Measurements from ENCODE around the gene TMED5.

TMED5 gene

DNA sequence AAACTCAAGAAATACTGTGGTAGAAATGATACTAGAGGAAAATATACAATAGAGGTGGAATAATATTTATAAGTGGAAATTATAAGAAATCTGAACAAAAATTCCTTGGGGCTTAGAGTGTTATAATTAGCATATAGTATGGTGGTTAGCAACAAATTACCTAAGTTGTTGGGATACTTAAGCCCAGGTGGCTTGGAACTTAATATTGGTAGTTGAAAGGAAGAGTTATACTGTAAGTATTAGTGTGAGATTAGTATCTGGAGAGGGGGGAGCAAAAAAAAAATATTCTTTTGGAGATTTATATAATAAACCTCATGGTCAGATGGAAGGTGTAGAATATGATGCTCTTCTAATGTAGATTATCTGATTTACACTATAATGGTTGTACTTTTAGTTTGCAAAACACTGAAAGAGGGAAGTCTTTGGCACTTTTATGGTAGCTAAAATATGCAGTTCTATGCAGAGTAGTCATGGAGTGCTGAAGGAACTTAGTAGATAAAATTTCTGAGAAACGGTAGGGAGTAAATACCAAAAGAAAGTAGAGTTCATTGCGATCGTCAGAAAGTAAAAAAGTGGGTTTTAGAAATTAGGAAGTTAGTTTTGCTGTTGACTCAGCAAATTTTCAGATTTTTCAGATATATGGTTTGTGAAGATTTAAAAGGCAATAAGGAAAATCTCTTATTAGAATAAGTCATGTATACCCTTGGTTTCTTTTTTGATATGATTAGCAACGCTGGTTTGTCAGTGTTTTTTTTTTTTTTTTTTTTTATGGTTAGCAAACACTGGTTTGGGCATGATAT is 55.5 kb downstream of the TMED5 start:
- Histone ChIP-seq H3K36me3 (ENCODE audit: insufficient read depth, low read length) (no peaks in the 10 kb centered on the region; the same call in none of the 2 replicates), H3K9ac (ENCODE audit: low read depth, low read length) (no peak overlapping the region), H3K9me3 (ENCODE audit: control insufficient read depth, insufficient read depth, low read length) (no peaks in the 10 kb centered on the region)

DNA sequence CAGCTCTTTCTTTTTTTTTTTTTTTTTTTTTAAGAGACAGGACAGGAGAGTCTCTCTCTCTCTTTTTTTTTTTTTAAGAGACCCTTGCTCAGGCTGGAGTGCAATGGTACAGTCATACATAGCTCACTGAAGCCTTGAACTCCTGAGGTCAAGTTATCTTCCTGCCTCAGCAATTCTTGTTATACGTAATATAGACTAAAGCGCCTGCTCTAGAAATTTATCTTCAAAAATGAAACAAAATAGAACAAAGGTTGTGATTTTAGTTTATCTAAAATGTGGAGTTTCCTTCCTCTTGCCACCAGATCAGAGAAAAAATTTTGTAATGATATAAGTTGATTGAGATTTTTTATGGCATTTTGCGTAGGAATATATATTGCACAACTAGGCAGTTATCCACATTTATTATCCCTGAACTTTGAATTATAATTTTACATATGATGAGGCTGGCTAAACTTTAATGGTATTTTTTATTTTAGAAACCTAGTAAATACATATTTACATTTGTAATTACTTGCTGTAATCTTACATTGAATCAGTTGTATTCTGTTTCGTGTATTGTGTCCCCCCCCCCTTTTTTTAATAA is 56.9 kb downstream of the TMED5 start:
- no peaks in the 10 kb centered on the region; the same call in none of the 2 replicates for H3K36me3 ChIP-seq (ENCODE audit: insufficient read depth, low read length)
- peaks cover 17% of the 10 kb centered on the region; the same call in 1 of the 2 replicates for H3K4me1 ChIP-seq (ENCODE audit: insufficient read depth, low read length)
- H3K9me3 ChIP-seq (ENCODE audit: control insufficient read depth, insufficient read depth, low read length) = no peaks in the 10 kb centered on the region
- H3K9ac ChIP-seq (ENCODE audit: low read depth, low read length) = no peak overlapping the region

More for the DNA sequence above, 55.5 kb downstream of the TMED5 start:
- peaks cover 17% of the 10 kb centered on the region; the same call in 1 of the 2 replicates for H3K4me1 ChIP-seq (ENCODE audit: insufficient read depth, low read length)

DNA sequence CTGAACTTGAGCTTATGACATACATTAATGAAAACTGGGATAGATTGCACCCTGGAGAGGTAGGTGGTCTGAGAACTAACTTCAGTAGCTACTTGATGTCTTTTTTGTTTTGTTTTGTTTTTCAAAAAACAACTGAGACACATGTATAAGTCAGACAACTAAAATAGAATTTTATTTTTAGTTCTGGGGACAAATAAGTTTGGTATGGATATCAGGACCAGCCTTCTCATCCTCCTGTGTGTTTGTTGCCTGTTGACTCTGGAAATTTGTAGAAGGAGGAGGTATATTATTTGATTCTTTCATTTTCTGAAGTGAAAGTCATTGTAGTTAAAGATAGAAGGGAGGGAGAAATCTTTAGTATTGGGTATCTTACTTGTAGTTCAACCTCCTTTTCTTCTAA is 59.6 kb downstream of the TMED5 start:
- H3K9me3 ChIP-seq (ENCODE audit: control insufficient read depth, insufficient read depth, low read length) = no peaks in the 10 kb centered on the region
- H3K36me3 ChIP-seq (ENCODE audit: insufficient read depth, low read length) = peaks cover 11% of the 10 kb centered on the region
- H3K9ac ChIP-seq (ENCODE audit: low read depth, low read length) = no peak overlapping the region
- peaks cover 12% of the 10 kb centered on the region; the same call in 1 of the 2 replicates for H3K4me1 ChIP-seq (ENCODE audit: insufficient read depth, low read length)

DNA sequence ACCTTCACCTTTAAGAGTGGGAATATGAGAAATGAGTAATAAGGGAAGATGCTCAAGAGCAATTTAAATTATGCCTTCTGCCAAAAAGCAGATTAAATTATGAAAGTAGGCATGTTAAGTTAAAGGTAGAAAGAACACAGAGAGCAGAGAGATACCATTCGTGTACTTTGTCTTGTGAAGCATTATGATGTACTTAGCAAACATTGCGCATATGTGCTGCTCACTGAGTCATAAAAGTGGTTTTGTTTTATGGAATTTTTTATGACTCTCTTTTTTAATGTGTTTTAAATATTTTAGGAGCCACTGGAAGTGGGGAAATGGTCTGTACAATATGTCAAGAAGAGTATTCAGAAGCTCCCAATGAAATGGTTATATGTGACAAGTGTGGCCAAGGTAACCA is 65.8 kb downstream of the TMED5 start:
- no peak overlapping the region for H3K9ac ChIP-seq (ENCODE audit: low read depth, low read length)
- H3K4me1 ChIP-seq (ENCODE audit: insufficient read depth, low read length) = peaks cover 10% of the 10 kb centered on the region
- H3K9me3 ChIP-seq (ENCODE audit: control insufficient read depth, insufficient read depth, low read length) = no peaks in the 10 kb centered on the region
- peaks cover 18% of the 10 kb centered on the region for H3K36me3 ChIP-seq (ENCODE audit: insufficient read depth, low read length)

DNA sequence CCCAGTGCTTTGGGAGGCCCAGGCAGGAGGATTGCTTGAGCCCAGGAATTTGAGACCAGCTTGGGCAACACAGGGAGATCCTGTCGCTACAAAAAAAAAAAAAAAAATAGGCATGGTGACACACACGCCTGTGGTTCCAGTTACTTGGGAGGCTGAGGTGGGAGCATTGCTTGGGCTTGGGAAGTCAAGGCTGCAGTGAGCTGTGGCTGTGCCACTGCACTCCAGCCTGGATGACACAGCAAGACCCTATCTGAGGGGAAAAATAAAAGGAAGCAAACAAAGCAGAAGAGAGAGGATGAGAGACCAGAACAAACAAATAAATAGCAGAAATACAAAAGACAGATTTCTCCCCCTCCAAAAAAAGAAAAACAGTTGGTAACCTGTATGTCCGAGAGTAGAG is 67.1 kb downstream of the TMED5 start:
- H3K9ac ChIP-seq (ENCODE audit: low read depth, low read length) = no peak overlapping the region
- no peaks in the 10 kb centered on the region for H3K9me3 ChIP-seq (ENCODE audit: control insufficient read depth, insufficient read depth, low read length)
- peaks cover 18% of the 10 kb centered on the region for H3K36me3 ChIP-seq (ENCODE audit: insufficient read depth, low read length)
- H3K4me1 ChIP-seq (ENCODE audit: insufficient read depth, low read length) = peaks cover 10% of the 10 kb centered on the region

DNA sequence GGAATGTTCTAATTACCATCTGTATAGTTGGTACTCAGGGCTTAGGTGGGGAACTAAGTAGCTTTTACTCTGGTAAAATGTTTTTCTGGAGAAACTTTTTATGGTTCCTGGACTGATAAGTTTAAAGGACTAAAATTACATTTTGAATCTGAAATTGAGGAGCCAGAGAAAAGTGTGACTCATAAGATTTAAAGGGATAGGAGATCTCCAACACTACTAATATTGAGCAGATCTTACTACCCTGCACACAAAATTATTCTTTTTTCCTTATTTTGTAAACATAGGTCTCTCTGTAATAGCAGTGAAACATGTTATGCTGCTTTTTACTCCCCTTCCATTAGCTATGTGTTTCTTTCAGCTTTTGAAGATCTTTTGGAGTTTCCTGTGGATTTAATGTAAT is 68.7 kb downstream of the TMED5 start:
- Histone ChIP-seq H3K9ac (ENCODE audit: low read depth, low read length) (no peak overlapping the region), H3K4me1 (ENCODE audit: insufficient read depth, low read length) (peaks cover 10% of the 10 kb centered on the region), H3K36me3 (ENCODE audit: insufficient read depth, low read length) (peaks cover 15% of the 10 kb centered on the region), H3K9me3 (ENCODE audit: control insufficient read depth, insufficient read depth, low read length) (0 out of 2 replicates have a peak, but pooled peaks cover 4% of the 10 kb centered on the region)

DNA sequence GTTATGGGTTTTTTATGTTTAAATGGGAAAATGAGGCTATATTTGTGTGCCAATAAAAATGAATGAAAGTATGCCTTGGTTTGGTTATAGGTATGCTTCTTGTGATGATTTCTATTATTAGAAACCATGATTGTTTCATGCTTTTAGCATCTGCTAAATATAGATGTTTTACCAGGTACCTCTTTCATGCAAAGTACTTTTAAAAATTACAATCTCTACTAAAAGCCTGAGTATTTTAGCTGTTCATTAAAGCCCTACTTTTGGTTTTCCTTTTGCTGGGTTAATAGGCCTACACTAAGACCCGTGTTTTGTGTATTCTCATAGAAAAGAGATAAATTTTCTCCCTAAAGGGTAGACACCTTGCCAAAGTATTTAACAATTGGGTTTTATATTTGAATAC is 69.1 kb downstream of the TMED5 start:
- no peak overlapping the region for H3K9ac ChIP-seq (ENCODE audit: low read depth, low read length)
- H3K9me3 ChIP-seq (ENCODE audit: control insufficient read depth, insufficient read depth, low read length) = 0 out of 2 replicates have a peak, but pooled peaks cover 4% of the 10 kb centered on the region
- H3K36me3 ChIP-seq (ENCODE audit: insufficient read depth, low read length) = peaks cover 10% of the 10 kb centered on the region
- H3K4me1 ChIP-seq (ENCODE audit: insufficient read depth, low read length) = peaks cover 10% of the 10 kb centered on the region

DNA sequence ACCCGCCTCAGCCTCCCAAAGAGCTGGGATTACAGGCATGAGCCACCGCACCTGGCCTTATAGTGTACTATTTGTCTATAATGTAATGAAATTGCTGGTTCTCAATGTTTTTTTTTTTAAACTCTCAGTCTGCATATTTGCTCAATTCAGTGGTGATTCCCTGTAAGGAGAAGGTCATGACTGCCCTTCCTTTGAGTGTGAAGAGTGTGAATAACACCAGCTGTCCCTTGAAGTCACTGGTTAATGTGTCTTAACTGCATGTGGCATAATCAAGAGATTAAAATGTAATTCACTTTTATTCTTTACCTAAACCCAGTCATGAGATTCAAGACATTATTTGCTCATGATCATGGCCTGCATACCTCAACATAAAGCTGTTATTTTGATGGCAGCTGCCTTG is 70.6 kb downstream of the TMED5 start:
- H3K9ac ChIP-seq (ENCODE audit: low read depth, low read length) = no peak overlapping the region
- peaks cover 10% of the 10 kb centered on the region for H3K4me1 ChIP-seq (ENCODE audit: insufficient read depth, low read length)
- H3K9me3 ChIP-seq (ENCODE audit: control insufficient read depth, insufficient read depth, low read length) = 0 out of 2 replicates have a peak, but pooled peaks cover 4% of the 10 kb centered on the region
- peaks cover 3% of the 10 kb centered on the region for H3K36me3 ChIP-seq (ENCODE audit: insufficient read depth, low read length)

DNA sequence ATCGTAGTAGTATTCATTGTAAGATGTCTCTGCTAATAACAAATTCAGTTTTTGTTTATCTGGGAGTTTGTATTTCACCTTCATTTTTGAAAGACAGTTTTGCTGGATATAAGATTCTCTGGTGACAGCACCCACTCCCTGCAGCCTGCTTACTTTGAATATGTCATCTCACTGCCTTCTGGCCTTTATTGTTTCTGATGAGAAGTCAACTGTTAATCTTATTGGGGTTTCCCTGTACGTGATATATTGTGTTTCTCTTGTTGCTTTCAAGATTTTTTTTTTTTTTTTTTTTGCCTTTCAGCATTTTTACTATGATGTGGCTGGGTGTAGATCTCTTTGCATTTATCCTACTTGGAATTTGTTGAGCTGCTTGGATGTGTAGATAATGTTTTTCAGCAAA is 71.9 kb downstream of the TMED5 start:
- Histone ChIP-seq H3K36me3 (ENCODE audit: insufficient read depth, low read length) (peaks cover 3% of the 10 kb centered on the region), H3K9me3 (ENCODE audit: control insufficient read depth, insufficient read depth, low read length) (0 out of 2 replicates have a peak, but pooled peaks cover 4% of the 10 kb centered on the region), H3K9ac (ENCODE audit: low read depth, low read length) (no peak overlapping the region), H3K4me1 (ENCODE audit: insufficient read depth, low read length) (peaks cover 10% of the 10 kb centered on the region)

DNA sequence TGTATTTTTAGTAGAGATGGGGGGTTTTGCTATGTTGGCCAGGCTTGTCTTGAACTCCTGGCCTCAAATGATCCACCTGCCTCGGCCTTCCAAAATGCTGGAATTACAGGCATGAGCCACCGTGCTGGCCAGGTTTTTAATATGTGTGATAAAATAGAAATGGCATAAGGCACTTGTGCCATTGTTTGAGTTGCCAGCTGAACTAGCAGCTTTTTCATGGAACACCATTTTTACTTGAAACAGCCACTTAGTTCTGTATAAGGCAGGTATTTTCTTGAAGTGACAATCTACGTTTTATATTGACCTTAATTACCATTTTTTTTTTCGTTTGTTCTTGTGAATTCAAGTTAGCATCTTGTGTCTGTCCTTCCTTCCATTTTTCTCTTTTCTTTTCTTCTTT is 72.8 kb downstream of the TMED5 start:
- peaks cover 10% of the 10 kb centered on the region for H3K4me1 ChIP-seq (ENCODE audit: insufficient read depth, low read length)
- H3K9ac ChIP-seq (ENCODE audit: low read depth, low read length) = no peak overlapping the region
- no peaks in the 10 kb centered on the region; the same call in 1 of the 2 replicates for H3K36me3 ChIP-seq (ENCODE audit: insufficient read depth, low read length)
- H3K9me3 ChIP-seq (ENCODE audit: control insufficient read depth, insufficient read depth, low read length) = 0 out of 2 replicates have a peak, but pooled peaks cover 4% of the 10 kb centered on the region

DNA sequence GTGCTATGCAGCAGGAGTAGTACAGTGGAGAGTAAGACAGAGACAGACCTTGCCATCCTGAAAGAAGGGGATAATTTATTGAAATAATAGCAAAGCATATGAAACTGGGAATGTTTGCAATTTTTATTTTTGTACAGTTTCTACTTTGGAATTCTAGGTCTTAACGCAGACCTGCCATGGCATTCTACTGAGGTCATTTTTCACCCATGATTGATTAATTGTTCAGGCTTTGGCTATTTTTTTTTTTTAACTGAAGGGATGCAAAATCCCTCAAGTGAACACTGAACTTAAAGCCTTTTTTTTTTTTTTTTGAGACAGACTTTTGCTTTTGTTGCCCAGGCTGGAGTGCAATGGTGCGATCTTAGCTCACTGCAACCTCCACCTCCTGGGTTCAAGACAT is 74.0 kb downstream of the TMED5 start:
- Histone ChIP-seq H3K9ac (ENCODE audit: low read depth, low read length) (no peak overlapping the region), H3K9me3 (ENCODE audit: control insufficient read depth, insufficient read depth, low read length) (0 out of 2 replicates have a peak, but pooled peaks cover 4% of the 10 kb centered on the region), H3K36me3 (ENCODE audit: insufficient read depth, low read length) (no peaks in the 10 kb centered on the region; the same call in 1 of the 2 replicates), H3K4me1 (ENCODE audit: insufficient read depth, low read length) (peaks cover 6% of the 10 kb centered on the region; the same call in 1 of the 2 replicates)

DNA sequence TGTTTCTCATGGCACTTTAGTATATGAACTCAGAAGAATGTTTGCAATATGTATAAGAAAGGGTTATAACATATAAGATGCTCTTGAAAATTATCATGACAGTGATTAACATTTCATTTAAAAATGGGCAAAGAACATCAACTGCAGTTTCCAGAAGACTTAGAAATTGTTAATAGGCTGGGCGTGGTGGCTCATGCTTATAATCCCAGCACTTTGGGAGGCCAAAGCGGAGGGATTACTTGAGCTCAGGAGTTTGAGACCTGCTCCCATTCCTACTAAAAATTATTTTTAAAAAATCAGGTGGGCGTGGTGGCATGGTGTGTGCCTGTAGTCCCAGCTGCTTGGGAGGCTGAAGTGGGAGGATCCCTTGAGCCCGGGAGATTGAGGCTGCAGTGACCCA is 78.1 kb downstream of the TMED5 start:
- Histone ChIP-seq H3K36me3 (ENCODE audit: insufficient read depth, low read length) (no peaks in the 10 kb centered on the region; the same call in 1 of the 2 replicates), H3K9me3 (ENCODE audit: control insufficient read depth, insufficient read depth, low read length) (0 out of 2 replicates have a peak, but pooled peaks cover 4% of the 10 kb centered on the region), H3K4me1 (ENCODE audit: insufficient read depth, low read length) (peaks cover 6% of the 10 kb centered on the region; the same call in 1 of the 2 replicates), H3K9ac (ENCODE audit: low read depth, low read length) (no peak overlapping the region)
